GM23248 (cell line): ENCODE measurements around the gene FOXRED1.

Experiments
- EZH2 ChIP-seq: fragments of 200-600 bp; sonication (generic); IDR thresholded peaks from 2 replicates; pipeline ENCODE4 v1.6.1; 2018; ENCODE audit warnings: antibody characterized with exemption, mild to moderate bottlenecking; ENCODE audit not compliant: insufficient read depth, poor library complexity, severe bottlenecking
- EZH2phosphoT487 ChIP-seq: fragments of 200-600 bp; sonication (generic); IDR thresholded peaks from 2 replicates; pipeline ENCODE4 v1.6.1; 2018; ENCODE audit warnings: antibody characterized with exemption, moderate library complexity, mild to moderate bottlenecking, low read depth; ENCODE audit not compliant: insufficient read depth

GRCh38 chr11:126304457-126305075 lies 35.6 kb downstream of the FOXRED1 start:
- TF ChIP-seq EZH2 (no peak), EZH2phosphoT487 (no peak)
